HepG2 (cell line): ENCODE data around the gene NUCB1. TPM values are rescaled to one million over a fixed set of nuclear protein-coding genes. Genes with fewer than 3 reads are reported as not detected.

Experiments used
- ADNP ChIP-seq: sonication (generic); formaldehyde crosslinking; IDR thresholded peaks from 2 replicates; pipeline ENCODE4 v1.4.0; 2020; ENCODE audit warnings: missing genetic modification reagents
- FOXA3 ChIP-seq: IDR thresholded peaks from 2 replicates; pipeline ENCODE4 v1.6.1; 2016; ENCODE audit warnings: missing genetic modification reagents, missing compliant biosample characterization
- GATAD1 ChIP-seq: IDR thresholded peaks from 2 replicates; pipeline ENCODE4 v1.6.1; 2016; ENCODE audit warnings: missing genetic modification reagents, missing compliant biosample characterization
- KMT2B ChIP-seq: IDR thresholded peaks from 2 replicates; pipeline ENCODE4 v1.6.1; 2016; ENCODE audit warnings: missing genetic modification reagents, missing compliant biosample characterization
- MIXL1 ChIP-seq: IDR thresholded peaks from 2 replicates; pipeline ENCODE4 v1.6.1; 2016
- NCOA5 ChIP-seq: sonication (generic); formaldehyde crosslinking; IDR thresholded peaks from 2 replicates; pipeline ENCODE4 v1.4.0; 2020; ENCODE audit warnings: missing genetic modification reagents
- XRCC5 ChIP-seq: fragments of 200-400 bp; formaldehyde crosslinking; optimal IDR thresholded peaks from 2 replicates; pipeline ENCODE3; 2017; ENCODE audit warnings: mild to moderate bottlenecking, low read length
- ZBTB20 ChIP-seq: sonication (generic); formaldehyde crosslinking; IDR thresholded peaks from 2 replicates; pipeline ENCODE4 v1.8.1; 2023; ENCODE audit warnings: missing genetic modification reagents, low read depth, mild to moderate bottlenecking, borderline replicate concordance
- ZNF354B ChIP-seq: sonication (generic); formaldehyde crosslinking; IDR thresholded peaks from 2 replicates; pipeline ENCODE4 v1.8.0; 2022; ENCODE audit warnings: mild to moderate bottlenecking, missing genetic modification reagents
- ZNF530 ChIP-seq: sonication (generic); formaldehyde crosslinking; IDR thresholded peaks from 2 replicates; pipeline ENCODE4 v1.5.0; 2020; ENCODE audit warnings: low read depth, mild to moderate bottlenecking, missing genetic modification reagents
- ZNF746 ChIP-seq: sonication (generic); formaldehyde crosslinking; IDR thresholded peaks from 2 replicates; pipeline ENCODE4 v1.8.0; 2022; ENCODE audit warnings: mild to moderate bottlenecking, missing genetic modification reagents
- ZNF781 ChIP-seq: sonication (generic); formaldehyde crosslinking; IDR thresholded peaks from 2 replicates; pipeline ENCODE4 v1.5.1; 2020; ENCODE audit warnings: borderline replicate concordance, mild to moderate bottlenecking, missing genetic modification reagents; ENCODE audit errors: not compliant biosample characterization
- polyA plus RNA-seq, 8 experiments: library from polyadenylated mRNA; depleted of rRNA in 3 of 8; stranded (reverse) in 7 of 8; unstranded in 1 of 8; fragments of >200 nt; fragmentation: Illumina TruSeq in 4 of 8; extraction: Trizol in 4 of 8; gene quantifications; 2 replicates each; pipeline versions ENCODE4 v1.2.1 to v1.2.3, GENCODE V29; 2011 to 2016; ENCODE audit warnings: low read depth in 4 of 8, missing spikeins in 1 of 8, mixed read lengths in 1 of 8; ENCODE audit not compliant: insufficient read depth in 1 of 8
- total RNA-seq, 5 experiments: library from RNA; depleted of rRNA; stranded (reverse); fragments of >200 nt; fragmentation: Illumina TruSeq; extraction: Trizol; gene quantifications; 2 replicates each; pipeline ENCODE4 v1.2.3, GENCODE V29; 2016; ENCODE audit warnings: low read depth in 1 of 5
- TF ChIP-seq, protein P1 (sequence below): sonication (generic); formaldehyde crosslinking; IDR thresholded peaks from 2 replicates; pipeline ENCODE4 v1.4.0; 2020; ENCODE audit warnings: missing genetic modification reagents
- TF ChIP-seq, protein P2 (sequence below): sonication (generic); formaldehyde crosslinking; IDR thresholded peaks from 2 replicates; pipeline ENCODE4 v1.8.1; 2023; ENCODE audit warnings: mild to moderate bottlenecking, moderate library complexity, missing genetic modification reagents
- TF ChIP-seq, protein P3 (sequence below): sonication (generic); formaldehyde crosslinking; conservative IDR thresholded peaks from 2 replicates; pipeline ENCODE4 v1.4.0; 2020; ENCODE audit warnings: missing genetic modification reagents
- TF ChIP-seq, protein P4 (sequence below): sonication (generic); formaldehyde crosslinking; IDR thresholded peaks from 2 replicates; pipeline ENCODE4 v1.5.0; 2020; ENCODE audit warnings: mild to moderate bottlenecking, missing genetic modification reagents
- TF ChIP-seq, protein P5 (sequence below): sonication (generic); formaldehyde crosslinking; IDR thresholded peaks from 2 replicates; pipeline ENCODE4 v1.4.0; 2020; ENCODE audit warnings: mild to moderate bottlenecking, missing genetic modification reagents
- TF ChIP-seq, protein P6 (sequence below): sonication (generic); formaldehyde crosslinking; IDR thresholded peaks from 2 replicates; pipeline ENCODE4 v1.4.0; 2020; ENCODE audit warnings: missing genetic modification reagents

Gene NUCB1
- total and polyA plus RNA-seq, 2 of the 13 experiments (the other 11 are each of a cell fraction or from before 2014, with no cell fraction given), result 82.3 to 106 TPM

DNA sequence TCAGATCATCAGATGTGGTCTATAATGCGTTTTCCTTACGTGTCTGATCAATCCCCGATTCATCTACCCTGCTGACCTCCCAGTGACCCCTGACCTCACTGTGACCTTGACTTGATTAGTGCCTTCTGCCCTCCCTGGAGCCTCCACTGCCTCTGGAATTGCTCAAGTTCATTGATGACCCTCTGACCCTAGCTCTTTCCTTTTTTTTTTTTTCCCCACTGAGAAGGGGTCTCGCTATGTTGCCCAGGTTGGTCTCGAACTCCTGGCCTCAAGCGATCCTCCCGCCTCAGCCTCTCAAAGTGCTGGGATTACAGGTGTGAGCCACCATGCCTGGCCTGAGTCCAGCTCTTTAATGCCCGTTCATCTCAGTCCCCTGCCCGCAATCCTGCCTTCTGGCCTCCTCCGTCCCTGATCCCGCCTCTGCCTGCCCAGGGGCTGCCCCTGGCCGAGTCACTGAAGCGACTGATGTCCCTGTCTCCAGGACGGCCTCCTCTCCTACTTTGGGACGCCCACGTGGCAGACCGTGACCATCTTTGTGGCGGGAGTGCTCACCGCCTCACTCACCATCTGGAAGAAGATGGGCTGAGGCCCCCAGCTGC, 61.0 kb downstream of the NUCB1 start (continued):
- TF ChIP-seq, protein P1, sequence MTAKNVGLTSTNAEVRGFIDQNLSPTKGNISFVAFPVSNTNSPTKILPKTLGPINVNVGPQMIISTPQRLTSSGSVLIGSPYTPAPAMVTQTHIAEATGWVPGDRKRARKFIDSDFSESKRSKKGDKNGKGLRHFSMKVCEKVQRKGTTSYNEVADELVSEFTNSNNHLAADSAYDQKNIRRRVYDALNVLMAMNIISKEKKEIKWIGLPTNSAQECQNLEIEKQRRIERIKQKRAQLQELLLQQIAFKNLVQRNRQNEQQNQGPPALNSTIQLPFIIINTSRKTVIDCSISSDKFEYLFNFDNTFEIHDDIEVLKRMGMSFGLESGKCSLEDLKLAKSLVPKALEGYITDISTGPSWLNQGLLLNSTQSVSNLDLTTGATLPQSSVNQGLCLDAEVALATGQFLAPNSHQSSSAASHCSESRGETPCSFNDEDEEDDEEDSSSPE (CRISPR knock-in tag), result peak; percentile 44; the same call in 1 of the 2 replicates
- TF ChIP-seq, protein P2, sequence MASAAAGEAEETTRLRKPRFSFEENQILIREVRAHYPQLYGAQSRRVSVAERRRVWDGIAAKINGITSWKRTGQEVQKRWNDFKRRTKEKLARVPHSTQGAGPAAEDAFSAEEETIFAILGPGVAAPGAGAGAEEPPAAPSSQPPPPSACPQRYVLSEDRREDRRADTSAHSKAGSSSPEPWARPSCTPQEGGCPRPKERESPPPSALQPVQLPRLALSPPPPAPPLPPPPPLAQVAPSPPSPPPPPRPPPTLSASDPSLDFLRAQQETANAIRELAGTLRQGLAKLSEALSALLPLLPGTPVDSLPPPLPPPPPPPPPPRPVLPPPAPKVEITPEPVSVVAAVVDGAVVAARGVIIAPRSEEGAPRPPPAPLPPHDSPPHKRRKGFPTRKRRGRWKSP (CRISPR knock-in tag), result no peak
- no peak for TF ChIP-seq ZBTB20
- no peak for TF ChIP-seq ZNF530 (CRISPR knock-in tag)
- TF ChIP-seq ZNF746 (CRISPR knock-in tag), result peak; percentile 35; the same call in 1 of the 2 replicates
- TF ChIP-seq, protein P3, sequence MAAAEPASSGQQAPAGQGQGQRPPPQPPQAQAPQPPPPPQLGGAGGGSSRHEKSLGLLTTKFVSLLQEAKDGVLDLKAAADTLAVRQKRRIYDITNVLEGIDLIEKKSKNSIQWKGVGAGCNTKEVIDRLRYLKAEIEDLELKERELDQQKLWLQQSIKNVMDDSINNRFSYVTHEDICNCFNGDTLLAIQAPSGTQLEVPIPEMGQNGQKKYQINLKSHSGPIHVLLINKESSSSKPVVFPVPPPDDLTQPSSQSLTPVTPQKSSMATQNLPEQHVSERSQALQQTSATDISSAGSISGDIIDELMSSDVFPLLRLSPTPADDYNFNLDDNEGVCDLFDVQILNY (CRISPR knock-in tag), result no peak
- TF ChIP-seq GATAD1 (CRISPR knock-in tag), result no peak
- no peak for TF ChIP-seq MIXL1 (CRISPR knock-in tag)
- no peak for TF ChIP-seq XRCC5
- no peak for TF ChIP-seq ZNF781 (CRISPR knock-in tag)
- 0 out of 2 replicates have a peak, but pooled peaks have one; percentile 32 for TF ChIP-seq ADNP (CRISPR knock-in tag)
- TF ChIP-seq, protein P4, sequence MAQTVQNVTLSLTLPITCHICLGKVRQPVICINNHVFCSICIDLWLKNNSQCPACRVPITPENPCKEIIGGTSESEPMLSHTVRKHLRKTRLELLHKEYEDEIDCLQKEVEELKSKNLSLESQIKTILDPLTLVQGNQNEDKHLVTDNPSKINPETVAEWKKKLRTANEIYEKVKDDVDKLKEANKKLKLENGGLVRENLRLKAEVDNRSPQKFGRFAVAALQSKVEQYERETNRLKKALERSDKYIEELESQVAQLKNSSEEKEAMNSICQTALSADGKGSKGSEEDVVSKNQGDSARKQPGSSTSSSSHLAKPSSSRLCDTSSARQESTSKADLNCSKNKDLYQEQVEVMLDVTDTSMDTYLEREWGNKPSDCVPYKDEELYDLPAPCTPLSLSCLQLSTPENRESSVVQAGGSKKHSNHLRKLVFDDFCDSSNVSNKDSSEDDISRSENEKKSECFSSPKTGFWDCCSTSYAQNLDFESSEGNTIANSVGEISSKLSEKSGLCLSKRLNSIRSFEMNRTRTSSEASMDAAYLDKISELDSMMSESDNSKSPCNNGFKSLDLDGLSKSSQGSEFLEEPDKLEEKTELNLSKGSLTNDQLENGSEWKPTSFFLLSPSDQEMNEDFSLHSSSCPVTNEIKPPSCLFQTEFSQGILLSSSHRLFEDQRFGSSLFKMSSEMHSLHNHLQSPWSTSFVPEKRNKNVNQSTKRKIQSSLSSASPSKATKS (CRISPR knock-in tag), result no peak
- no peak for TF ChIP-seq ZNF354B (CRISPR knock-in tag)
- TF ChIP-seq, protein P5, sequence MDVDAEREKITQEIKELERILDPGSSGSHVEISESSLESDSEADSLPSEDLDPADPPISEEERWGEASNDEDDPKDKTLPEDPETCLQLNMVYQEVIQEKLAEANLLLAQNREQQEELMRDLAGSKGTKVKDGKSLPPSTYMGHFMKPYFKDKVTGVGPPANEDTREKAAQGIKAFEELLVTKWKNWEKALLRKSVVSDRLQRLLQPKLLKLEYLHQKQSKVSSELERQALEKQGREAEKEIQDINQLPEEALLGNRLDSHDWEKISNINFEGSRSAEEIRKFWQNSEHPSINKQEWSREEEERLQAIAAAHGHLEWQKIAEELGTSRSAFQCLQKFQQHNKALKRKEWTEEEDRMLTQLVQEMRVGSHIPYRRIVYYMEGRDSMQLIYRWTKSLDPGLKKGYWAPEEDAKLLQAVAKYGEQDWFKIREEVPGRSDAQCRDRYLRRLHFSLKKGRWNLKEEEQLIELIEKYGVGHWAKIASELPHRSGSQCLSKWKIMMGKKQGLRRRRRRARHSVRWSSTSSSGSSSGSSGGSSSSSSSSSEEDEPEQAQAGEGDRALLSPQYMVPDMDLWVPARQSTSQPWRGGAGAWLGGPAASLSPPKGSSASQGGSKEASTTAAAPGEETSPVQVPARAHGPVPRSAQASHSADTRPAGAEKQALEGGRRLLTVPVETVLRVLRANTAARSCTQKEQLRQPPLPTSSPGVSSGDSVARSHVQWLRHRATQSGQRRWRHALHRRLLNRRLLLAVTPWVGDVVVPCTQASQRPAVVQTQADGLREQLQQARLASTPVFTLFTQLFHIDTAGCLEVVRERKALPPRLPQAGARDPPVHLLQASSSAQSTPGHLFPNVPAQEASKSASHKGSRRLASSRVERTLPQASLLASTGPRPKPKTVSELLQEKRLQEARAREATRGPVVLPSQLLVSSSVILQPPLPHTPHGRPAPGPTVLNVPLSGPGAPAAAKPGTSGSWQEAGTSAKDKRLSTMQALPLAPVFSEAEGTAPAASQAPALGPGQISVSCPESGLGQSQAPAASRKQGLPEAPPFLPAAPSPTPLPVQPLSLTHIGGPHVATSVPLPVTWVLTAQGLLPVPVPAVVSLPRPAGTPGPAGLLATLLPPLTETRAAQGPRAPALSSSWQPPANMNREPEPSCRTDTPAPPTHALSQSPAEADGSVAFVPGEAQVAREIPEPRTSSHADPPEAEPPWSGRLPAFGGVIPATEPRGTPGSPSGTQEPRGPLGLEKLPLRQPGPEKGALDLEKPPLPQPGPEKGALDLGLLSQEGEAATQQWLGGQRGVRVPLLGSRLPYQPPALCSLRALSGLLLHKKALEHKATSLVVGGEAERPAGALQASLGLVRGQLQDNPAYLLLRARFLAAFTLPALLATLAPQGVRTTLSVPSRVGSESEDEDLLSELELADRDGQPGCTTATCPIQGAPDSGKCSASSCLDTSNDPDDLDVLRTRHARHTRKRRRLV, result no peak
- TF ChIP-seq, protein P6, sequence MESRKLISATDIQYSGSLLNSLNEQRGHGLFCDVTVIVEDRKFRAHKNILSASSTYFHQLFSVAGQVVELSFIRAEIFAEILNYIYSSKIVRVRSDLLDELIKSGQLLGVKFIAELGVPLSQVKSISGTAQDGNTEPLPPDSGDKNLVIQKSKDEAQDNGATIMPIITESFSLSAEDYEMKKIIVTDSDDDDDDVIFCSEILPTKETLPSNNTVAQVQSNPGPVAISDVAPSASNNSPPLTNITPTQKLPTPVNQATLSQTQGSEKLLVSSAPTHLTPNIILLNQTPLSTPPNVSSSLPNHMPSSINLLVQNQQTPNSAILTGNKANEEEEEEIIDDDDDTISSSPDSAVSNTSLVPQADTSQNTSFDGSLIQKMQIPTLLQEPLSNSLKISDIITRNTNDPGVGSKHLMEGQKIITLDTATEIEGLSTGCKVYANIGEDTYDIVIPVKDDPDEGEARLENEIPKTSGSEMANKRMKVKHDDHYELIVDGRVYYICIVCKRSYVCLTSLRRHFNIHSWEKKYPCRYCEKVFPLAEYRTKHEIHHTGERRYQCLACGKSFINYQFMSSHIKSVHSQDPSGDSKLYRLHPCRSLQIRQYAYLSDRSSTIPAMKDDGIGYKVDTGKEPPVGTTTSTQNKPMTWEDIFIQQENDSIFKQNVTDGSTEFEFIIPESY (CRISPR knock-in tag), result peak; percentile 78
- no peak for TF ChIP-seq NCOA5
- TF ChIP-seq KMT2B (CRISPR knock-in tag), result no peak
- TF ChIP-seq FOXA3 (CRISPR knock-in tag), result no peak
